GM12874 (cell line): ENCODE results near the gene LDLRAD3.

Source experiments
- CTCF ChIP-seq: IDR thresholded peaks from 2 replicates; pipeline ENCODE4 v1.5.1; 2011; ENCODE audit warnings: low read depth, mild to moderate bottlenecking, control low read depth, low read length, moderate library complexity; ENCODE audit not compliant: insufficient read depth

LDLRAD3 gene

GRCh38 chr11:36268337-36268985 lies 324.6 kb downstream of the LDLRAD3 start:
- no peak for TF ChIP-seq CTCF

GRCh38 chr11:36270701-36271100 lies 326.8 kb downstream of the LDLRAD3 start:
- TF ChIP-seq CTCF = no peak

- no peak for TF ChIP-seq CTCF
Observed at GRCh38 chr11:36271794-36272407, 328.0 kb downstream of the LDLRAD3 start.

GRCh38 chr11:36273110-36273509 lies 329.2 kb downstream of the LDLRAD3 start:
- TF ChIP-seq CTCF = no peak

- no peak for TF ChIP-seq CTCF
Observed at GRCh38 chr11:36274414-36274813, 330.6 kb downstream of the LDLRAD3 start.

GRCh38 chr11:36278531-36279282 lies 334.8 kb downstream of the LDLRAD3 start:
- TF ChIP-seq CTCF = no peak

GRCh38 chr11:36280531-36280930 lies 336.7 kb downstream of the LDLRAD3 start:
- no peak for TF ChIP-seq CTCF
